LNCaP clone FGC (cell line): Measurements from ENCODE around the gene C2CD2.

Experiments used
- DNase-seq: peaks from one replicate; pipeline ENCODE4 v3.0.0-alpha.2; 2011; ENCODE audit warnings: low read depth
- H3K4me3 ChIP-seq: 2 replicates; pipeline ENCODE4 v1.5.1; 2011; ENCODE audit warnings: mild to moderate bottlenecking, low read depth, low read length, control low read depth
- CTCF ChIP-seq: IDR thresholded peaks from 2 replicates; pipeline ENCODE4 v1.5.1; 2012; ENCODE audit warnings: mild to moderate bottlenecking; ENCODE audit not compliant: control insufficient read depth, insufficient read depth; ENCODE audit errors: extremely low read depth

Gene C2CD2

GRCh38 chr21:41921021-41921420 lies 32.8 kb downstream of the C2CD2 start:
- no peak for DNase-seq
- H3K4me3 ChIP-seq, result no peak overlapping the region
- TF ChIP-seq CTCF, result no peak

GRCh38 chr21:41920476-41920875 lies 33.3 kb downstream of the C2CD2 start:
- no peak overlapping the region for H3K4me3 ChIP-seq
- no peak for DNase-seq
- no peak for TF ChIP-seq CTCF

- H3K4me3 ChIP-seq, result no peak overlapping the region
- DNase-seq, result no peak
- TF ChIP-seq CTCF, result no peak
Measured at GRCh38 chr21:41919666-41920398, 34.0 kb downstream of the C2CD2 start.

GRCh38 chr21:41918561-41919358 lies 35.1 kb downstream of the C2CD2 start:
- TF ChIP-seq CTCF, result no peak
- no peak for DNase-seq
- no peak overlapping the region for H3K4me3 ChIP-seq

- no peak for TF ChIP-seq CTCF
- no peak for DNase-seq
- H3K4me3 ChIP-seq, result no peak overlapping the region
Measured at GRCh38 chr21:41917531-41917930, 36.3 kb downstream of the C2CD2 start.

- no peak for DNase-seq
- no peak overlapping the region for H3K4me3 ChIP-seq
- 0 out of 2 replicates have a peak, but pooled peaks have one; percentile 20 for TF ChIP-seq CTCF
Measured at GRCh38 chr21:41916888-41917433, 36.9 kb downstream of the C2CD2 start.
